Body of pancreas (tissue), 4 donors: Measurements from ENCODE around the gene CDS1. TPM values are rescaled to one million over a fixed set of nuclear protein-coding genes. Genes with fewer than 3 reads are reported as not detected.
"Not testable (repeated sequence)": the region's sequence is repeated elsewhere in the genome, so short reads cannot be mapped to it uniquely, and the experiment has no call there.

Source experiments
- ATAC-seq: fragments of 150-250 bp; one replicate; pipeline ENCODE4 v1.9.1; 2016
- DNase-seq, 4 donors: peaks; one replicate each; pipeline ENCODE4 v3.0.0-alpha.2; 2019
- H3K27ac ChIP-seq, 4 donors: fragments of 200-600 bp; sonication (generic); 1 replicate in 3 of 4; 2 replicates in 1 of 4; pipeline versions ENCODE4 v1.5.1 to v1.6.1; 2016 to 2019; ENCODE audit warnings: mild to moderate bottlenecking in 1 of 4, mixed read lengths in 1 of 4, moderate library complexity in 1 of 4
- H3K27me3 ChIP-seq, 2 donors: fragments of 200-600 bp; sonication (generic); one replicate each; pipeline ENCODE4 v1.6.0; 2016; ENCODE audit warnings: mild to moderate bottlenecking in 1 of 2
- H3K36me3 ChIP-seq, 2 donors: fragments of 200-600 bp; sonication (generic); replicated peaks in 1 of 2; 2 replicates each; pipeline ENCODE4 v1.5.1; 2016; ENCODE audit warnings: low read depth in 2 of 2; ENCODE audit not compliant: insufficient read depth in 1 of 2
- H3K4me1 ChIP-seq: fragments of 200-600 bp; sonication (generic); one replicate; pipeline ENCODE4 v1.6.0; 2016
- H3K4me3 ChIP-seq, 2 donors: fragments of 200-600 bp; sonication (generic); 1 replicate in 1 of 2; 2 replicates in 1 of 2; pipeline ENCODE4 v1.5.1; 2016 to 2019
- H3K9me3 ChIP-seq, 3 donors: fragments of 200-600 bp; sonication (generic); 1 replicate in 2 of 3; 2 replicates in 1 of 3; pipeline ENCODE4 v1.5.1; 2016
- CTCF ChIP-seq, 7 experiments: fragments of 450-650 bp in 4 of 7; fragments of 200-600 bp in 3 of 7; sonication (generic) in 3 of 7; IDR thresholded peaks; one replicate each; pipeline ENCODE4 v1.5.1; 2016 to 2019; ENCODE audit warnings: antibody characterized with exemption in 7 of 7
- POLR2A ChIP-seq, 3 donors: fragments of 450-650 bp; IDR thresholded peaks; one replicate each; pipeline ENCODE4 v1.6.1; 2016; ENCODE audit warnings: antibody characterized with exemption in 3 of 3, mild to moderate bottlenecking in 2 of 3
- WGBS, 2 donors: methylation state at CpG; one replicate each; pipeline ENCODE4 v1.1.5; 2017; 5-methylcytosine and 5-hydroxymethylcytosine counted together
- intact Hi-C: fragments of 100-400 bp; cut with DNase I; formaldehyde crosslinking; loops from one replicate; pipeline ENCODE4 v1.15.1; 2023
- total RNA-seq, 2 donors: library from RNA; depleted of rRNA; stranded (reverse); fragments of >200 nt; gene quantifications; one replicate each; pipeline ENCODE4 v1.1.0, GENCODE V29; 2016

Gene CDS1
- total RNA-seq, 2 donors from 2014 or later, result 5.2 to 5.9 TPM

- Histone ChIP-seq H3K4me3 (no peak overlapping the region), H3K9me3 (no peaks in the 10 kb centered on the region), H3K27ac (no peak overlapping the region), H3K4me1 (peaks cover 4% of the 10 kb centered on the region), H3K27me3 (no peaks in the 10 kb centered on the region), H3K36me3 (no peaks in the 10 kb centered on the region)
- WGBS, 2 donors, result 35 to 37% methylated on average over 4 of the region's 4 CpGs
- intact Hi-C loops, result no loop called here
- TF ChIP-seq POLR2A (IDR thresholded peaks at IDR 0.05) (no peak), CTCF (IDR thresholded peaks at IDR 0.05) (no peak)
- no peak for ATAC-seq
- DNase-seq, result no peak
Observed at GRCh38 chr4:84661191-84661939, 78.4 kb downstream of the CDS1 start.

GRCh38 chr4:84664767-84665166 is 81.8 kb downstream of the CDS1 start:
- H3K4me1 ChIP-seq, H3K9me3 ChIP-seq, H3K27me3 ChIP-seq, H3K4me3 ChIP-seq, DNase-seq, intact Hi-C loops, H3K27ac ChIP-seq, ATAC-seq, H3K36me3 ChIP-seq: not testable (repeated sequence)
- 95 to 98% methylated on average over 8 to 19 of the region's 19 CpGs for WGBS, 2 donors

GRCh38 chr4:84666439-84666838 is 83.5 kb downstream of the CDS1 start:
- Histone ChIP-seq H3K36me3 (peaks cover 0 to 6% of the 10 kb centered on the region in 2 donors), H3K27me3 (no peaks in the 10 kb centered on the region), H3K4me3 (no peak overlapping the region), H3K9me3 (no peaks in the 10 kb centered on the region), H3K27ac (no peak overlapping the region), H3K4me1 (peaks cover 2% of the 10 kb centered on the region)
- TF ChIP-seq POLR2A (IDR thresholded peaks at IDR 0.05) (no peak), CTCF (IDR thresholded peaks at IDR 0.05) (no peak)
- intact Hi-C loops, result no loop called here
- no peak for ATAC-seq
- no peak for DNase-seq
- WGBS, 2 donors, result 67 to 91% methylated on average over 1 of the region's 1 CpG

DNA sequence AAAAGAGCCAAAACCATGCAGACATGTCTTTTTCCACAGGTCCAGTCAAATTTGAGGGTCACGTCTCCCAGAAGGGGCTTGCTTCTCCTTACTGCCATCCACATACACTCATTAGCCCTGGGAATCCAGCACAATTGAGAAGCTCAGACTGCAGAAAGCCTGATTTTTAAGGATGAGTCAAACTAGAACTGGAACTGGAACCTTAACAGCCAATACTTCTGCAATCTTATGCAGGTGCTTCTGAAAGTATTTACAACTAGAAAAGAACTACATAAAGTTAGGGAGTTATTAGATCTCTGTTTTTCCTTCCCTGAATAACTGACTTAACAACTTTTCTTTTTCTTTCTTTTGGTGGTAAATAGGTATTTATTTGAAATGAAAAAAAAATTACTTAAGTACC is 86.3 kb downstream of the CDS1 start:
- ATAC-seq (no peak), DNase-seq (no peak)
- Histone ChIP-seq H3K4me3 (no peak overlapping the region), H3K27me3 (no peaks in the 10 kb centered on the region), H3K27ac (no peak overlapping the region), H3K9me3 (no peaks in the 10 kb centered on the region), H3K4me1 (no peaks in the 10 kb centered on the region), H3K36me3 (peaks cover 0 to 14% of the 10 kb centered on the region in 2 donors)
- TF ChIP-seq POLR2A (IDR thresholded peaks at IDR 0.05) (no peak), CTCF (IDR thresholded peaks at IDR 0.05) (no peak)
- intact Hi-C loops, result no loop called here
- 91 to 92% methylated on average over 1 of the region's 1 CpG for WGBS, 2 donors

DNA sequence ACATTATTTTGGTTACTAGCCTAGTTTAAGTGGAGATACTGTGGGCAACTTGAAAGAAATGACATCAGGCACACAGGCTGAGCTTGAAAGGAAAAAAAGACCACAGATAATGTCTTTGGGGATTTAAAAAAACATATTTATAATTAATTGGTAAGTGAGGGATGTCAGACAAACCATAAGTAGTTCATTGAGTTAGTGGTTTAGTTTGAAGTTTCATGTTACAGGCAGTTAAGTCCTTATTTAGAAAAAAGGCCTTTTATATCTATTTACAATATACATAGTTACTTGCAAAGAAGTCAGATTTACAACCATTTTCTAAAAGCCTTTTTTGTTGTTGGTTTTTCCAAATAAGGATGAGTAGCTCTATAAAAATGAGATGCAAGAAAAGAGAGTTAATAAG is 89.2 kb downstream of the CDS1 start:
- Histone ChIP-seq H3K4me1 (no peaks in the 10 kb centered on the region), H3K27me3 (no peaks in the 10 kb centered on the region), H3K9me3 (no peaks in the 10 kb centered on the region), H3K4me3 (no peak overlapping the region), H3K27ac (no peak overlapping the region), H3K36me3 (peaks cover 0 to 20% of the 10 kb centered on the region in 2 donors)
- TF ChIP-seq POLR2A (IDR thresholded peaks at IDR 0.05) (no peak), CTCF (IDR thresholded peaks at IDR 0.05) (no peak)
- DNase-seq (no peak), ATAC-seq (no peak)
- intact Hi-C loops, result no loop called here
